Naive thymus-derived CD4-positive, alpha-beta T cell (primary cell): ENCODE measurements around the gene SWI5. TPM values are rescaled to one million over a fixed set of nuclear protein-coding genes. Genes with fewer than 3 reads are reported as not detected.

Experiments used
- ATAC-seq: fragments of 150-1000 bp; cut with Tn5 transposase; 2 replicates; pipeline ENCODE4 v1.10.0; 2021; ENCODE audit warnings: mild to moderate bottlenecking, moderate library complexity
- CTCF ChIA-PET: fragments of 350-600 bp; sonication (Branson Sonifier 250); formaldehyde crosslinking; loops from one replicate; lab custom pipeline; 2021; ENCODE audit warnings: antibody characterized with exemption; lab: Charles Lee
- POLR2A ChIA-PET: fragments of 350-600 bp; sonication (Branson Sonifier 250); formaldehyde crosslinking; loops from one replicate; lab custom pipeline; 2021; ENCODE audit warnings: antibody characterized with exemption, inconsistent platforms; lab: Charles Lee
- DNase-seq, 9 donors: peaks; one replicate each; pipeline versions ENCODE4 v3.0.0 to v3.0.0-alpha.2; 2020 to 2022; ENCODE audit warnings: mixed read lengths in 1 of 9
- H3K27ac ChIP-seq: one replicate; pipeline ENCODE4 v1.7.0; 2013; ENCODE audit warnings: mild to moderate bottlenecking, low read depth, low read length, moderate library complexity
- H3K27me3 ChIP-seq, 2 donors: one replicate each; pipeline ENCODE4 v1.7.0; 2013; ENCODE audit warnings: low read length in 2 of 2, mild to moderate bottlenecking in 2 of 2, moderate library complexity in 2 of 2; ENCODE audit not compliant: control insufficient read depth in 2 of 2, insufficient read depth in 2 of 2
- H3K36me3 ChIP-seq, 3 experiments: 1 replicate in 2 of 3; 2 replicates in 1 of 3; pipeline ENCODE4 v1.7.0; 2013; ENCODE audit warnings: low read length in 3 of 3, mild to moderate bottlenecking in 3 of 3, moderate library complexity in 1 of 3; ENCODE audit not compliant: insufficient read depth in 3 of 3, control insufficient read depth in 2 of 3
- H3K4me1 ChIP-seq, 2 donors: one replicate each; pipeline ENCODE4 v1.7.0; 2013; ENCODE audit warnings: low read length in 2 of 2, mild to moderate bottlenecking in 2 of 2, moderate library complexity in 1 of 2; ENCODE audit not compliant: control insufficient read depth in 2 of 2, insufficient read depth in 2 of 2
- H3K4me3 ChIP-seq: 2 replicates; pipeline ENCODE4 v1.7.0; 2013; ENCODE audit warnings: mild to moderate bottlenecking, low read length
- H3K9me3 ChIP-seq, 3 experiments: 1 replicate in 2 of 3; 2 replicates in 1 of 3; pipeline ENCODE4 v1.7.0; 2013; ENCODE audit warnings: low read length in 3 of 3; ENCODE audit not compliant: control insufficient read depth in 2 of 3
- H3K27ac Mint-ChIP-seq, 9 donors: one replicate each; pipeline ENCODE4 v1.8.0; 2020 to 2022; ENCODE audit warnings: mixed read lengths in 9 of 9, mild to moderate bottlenecking in 8 of 9, moderate library complexity in 5 of 9, inconsistent platforms in 2 of 9
- H3K27me3 Mint-ChIP-seq, 5 donors: one replicate each; pipeline ENCODE4 v1.8.0; 2021 to 2022; ENCODE audit warnings: mixed read lengths in 5 of 5, mild to moderate bottlenecking in 1 of 5
- H3K36me3 Mint-ChIP-seq, 5 donors: one replicate each; pipeline ENCODE4 v1.8.0; 2020 to 2022; ENCODE audit warnings: mixed read lengths in 5 of 5, mild to moderate bottlenecking in 3 of 5, inconsistent platforms in 1 of 5
- H3K4me1 Mint-ChIP-seq, 7 donors: one replicate each; pipeline ENCODE4 v1.8.0; 2020 to 2022; ENCODE audit warnings: mixed read lengths in 7 of 7, mild to moderate bottlenecking in 3 of 7, inconsistent platforms in 1 of 7
- H3K4me3 Mint-ChIP-seq, 10 donors: one replicate each; pipeline ENCODE4 v1.8.0; 2020 to 2022; ENCODE audit warnings: mild to moderate bottlenecking in 10 of 10, mixed read lengths in 10 of 10, moderate library complexity in 6 of 10, inconsistent platforms in 2 of 10
- H3K9me3 Mint-ChIP-seq, 11 donors: one replicate each; pipeline ENCODE4 v1.8.0; 2020 to 2022; ENCODE audit warnings: mixed read lengths in 11 of 11, mild to moderate bottlenecking in 4 of 11, inconsistent platforms in 1 of 11, moderate library complexity in 1 of 11
- intact Hi-C, 2 donors: fragments of 100-400 bp; cut with micrococcal nuclease; formaldehyde crosslinking; loops; one replicate each; pipeline ENCODE4 v1.15.1; 2023
- polyA plus RNA-seq, 2 donors: library from polyadenylated mRNA; unstranded; fragments of 300-500 nt; fragmentation: Illumina TruSeq; gene quantifications; one replicate each; pipeline ENCODE4 v1.2.3, GENCODE V29; 2021
- total RNA-seq, 6 experiments: library from RNA in 5 of 6; stranded (reverse) in 5 of 6; gene quantifications; 1 replicate in 5 of 6; 2 replicates in 1 of 6; pipeline ENCODE4 v1.2.3 and lab custom pipeline; 2021 to 2026

Gene SWI5
- total and polyA plus RNA-seq, 7 experiments from 2014 or later = 8.7 to 36.6 (median 11.1) TPM

- Histone ChIP-seq H3K27me3 (no peaks in the 10 kb centered on the region), H3K27ac (no peak overlapping the region), H3K9me3 (no peaks in the 10 kb centered on the region), H3K36me3 (no peaks in the 10 kb centered on the region), H3K4me3 (no peak overlapping the region), H3K4me1 (no peaks in the 10 kb centered on the region)
- ChIA-PET CTCF (interaction anchor here (0.6 kb wide), 1 partner anchor 24 kb away, joined by 3 read pairs; no protein-coding TSS in a partner anchor), POLR2A (interaction anchor here (1.3 kb wide), 1 partner anchor 8 kb away, joined by 4 read pairs; no protein-coding TSS in a partner anchor)
- Mint-ChIP-seq H3K9me3 (no peaks in the 10 kb centered on the region), H3K4me3 (no peak overlapping the region), H3K27me3 (peaks cover 20 to 30% (median 25%) of the 10 kb centered on the region in 5 donors), H3K36me3 (no peaks in the 10 kb centered on the region), H3K4me1 (peaks cover 0 to 14% (median 8%) of the 10 kb centered on the region in 7 donors), H3K27ac (no peak overlapping the region)
- ATAC-seq (no peak), DNase-seq (no peak)
- intact Hi-C loops = no loop called here
These were observed 34.0 kb upstream of the SWI5 start for GRCh38 chr9:128242124-128242523.

- POLR2A ChIA-PET = no interaction called here
- ATAC-seq = no peak
- Mint-ChIP-seq H3K9me3 (no peaks in the 10 kb centered on the region), H3K36me3 (no peaks in the 10 kb centered on the region), H3K27ac (no peak overlapping the region), H3K27me3 (peaks cover 20 to 30% (median 25%) of the 10 kb centered on the region in 5 donors), H3K4me3 (no peak overlapping the region), H3K4me1 (peaks cover 0 to 14% (median 8%) of the 10 kb centered on the region in 7 donors)
- Histone ChIP-seq H3K4me3 (no peak overlapping the region), H3K27ac (no peak overlapping the region), H3K27me3 (no peaks in the 10 kb centered on the region), H3K36me3 (no peaks in the 10 kb centered on the region), H3K9me3 (no peaks in the 10 kb centered on the region), H3K4me1 (no peaks in the 10 kb centered on the region)
- no peak for DNase-seq
- intact Hi-C loops = no loop called here
- CTCF ChIA-PET = interaction anchor here (0.6 kb wide), 1 partner anchor 636 kb away, joined by 3 read pairs; no protein-coding TSS in a partner anchor
These were observed 33.3 kb upstream of the SWI5 start for GRCh38 chr9:128242828-128243214.

GRCh38 chr9:128243215-128244018, 32.7 kb upstream of the SWI5 start:
- no peaks in the 10 kb centered on the region for H3K9me3 ChIP-seq
- no peaks in the 10 kb centered on the region for H3K27me3 ChIP-seq
- intact Hi-C loops = no loop called here
- DNase-seq (no peak), ATAC-seq (no peak)
- H3K27ac ChIP-seq = no peak overlapping the region
- no peaks in the 10 kb centered on the region for H3K36me3 Mint-ChIP-seq
- no peaks in the 10 kb centered on the region for H3K36me3 ChIP-seq
- H3K4me1 Mint-ChIP-seq = peaks cover 0 to 14% (median 8%) of the 10 kb centered on the region in 7 donors
- H3K4me3 Mint-ChIP-seq = no peak overlapping the region
- ChIA-PET CTCF (interaction anchor here (0.6 to 0.7 kb wide), 2 partner anchors 119 to 637 kb away, joined by 3 read pairs; no protein-coding TSS in a partner anchor), POLR2A (no interaction called here)
- H3K27ac Mint-ChIP-seq = no peak overlapping the region
- no peak overlapping the region for H3K4me3 ChIP-seq
- H3K9me3 Mint-ChIP-seq = no peaks in the 10 kb centered on the region
- peaks cover 20 to 30% (median 25%) of the 10 kb centered on the region in 5 donors for H3K27me3 Mint-ChIP-seq
- H3K4me1 ChIP-seq = no peaks in the 10 kb centered on the region

- ChIA-PET CTCF (interaction anchor here (0.7 kb wide), 1 partner anchor 118 kb away, joined by 3 read pairs; no protein-coding TSS in a partner anchor), POLR2A (no interaction called here)
- no peak overlapping the region for H3K27ac Mint-ChIP-seq
- intact Hi-C loops = no loop called here
- DNase-seq (no peak), ATAC-seq (peak; percentile 6)
- H3K36me3 ChIP-seq = no peaks in the 10 kb centered on the region
- H3K27ac ChIP-seq = no peak overlapping the region
- H3K4me3 Mint-ChIP-seq = peak overlapping the region in 1 of 10 donors; percentile 30
- no peaks in the 10 kb centered on the region for H3K4me1 ChIP-seq
- no peaks in the 10 kb centered on the region for H3K9me3 ChIP-seq
- H3K36me3 Mint-ChIP-seq = no peaks in the 10 kb centered on the region
- H3K4me1 Mint-ChIP-seq = peaks cover 0 to 14% (median 8%) of the 10 kb centered on the region in 7 donors
- no peaks in the 10 kb centered on the region for H3K9me3 Mint-ChIP-seq
- H3K27me3 ChIP-seq = no peaks in the 10 kb centered on the region
- H3K27me3 Mint-ChIP-seq = peaks cover 20 to 30% (median 27%) of the 10 kb centered on the region in 5 donors
- no peak overlapping the region for H3K4me3 ChIP-seq
These were observed 31.8 kb upstream of the SWI5 start for GRCh38 chr9:128244091-128244836.

GRCh38 chr9:128244837-128245231, 31.2 kb upstream of the SWI5 start:
- Mint-ChIP-seq H3K4me3 (no peak overlapping the region), H3K4me1 (peaks cover 5 to 18% (median 13%) of the 10 kb centered on the region in 7 donors), H3K9me3 (no peaks in the 10 kb centered on the region), H3K27me3 (peaks cover 20 to 32% (median 30%) of the 10 kb centered on the region in 5 donors), H3K27ac (no peak overlapping the region), H3K36me3 (no peaks in the 10 kb centered on the region)
- ChIA-PET CTCF (interaction anchor here (0.6 kb wide), 1 partner anchor 50 kb away, joined by 3 read pairs; no protein-coding TSS in a partner anchor), POLR2A (interaction anchor here (0.6 kb wide), 1 partner anchor 37 kb away, joined by 3 read pairs; no protein-coding TSS in a partner anchor)
- no peaks in the 10 kb centered on the region for H3K36me3 ChIP-seq
- no peak for DNase-seq
- no peaks in the 10 kb centered on the region for H3K27me3 ChIP-seq
- intact Hi-C loops = no loop called here
- H3K27ac ChIP-seq = no peak overlapping the region
- H3K4me1 ChIP-seq = no peaks in the 10 kb centered on the region
- H3K4me3 ChIP-seq = no peak overlapping the region
- no peaks in the 10 kb centered on the region for H3K9me3 ChIP-seq
- peak; percentile 41 for ATAC-seq

- ATAC-seq (no peak), DNase-seq (no peak)
- POLR2A ChIA-PET = interaction anchor here (0.6 kb wide), 1 partner anchor 37 kb away, joined by 3 read pairs; no protein-coding TSS in a partner anchor
- Histone ChIP-seq H3K4me1 (no peaks in the 10 kb centered on the region), H3K27ac (no peak overlapping the region), H3K4me3 (no peak overlapping the region), H3K27me3 (no peaks in the 10 kb centered on the region), H3K36me3 (no peaks in the 10 kb centered on the region), H3K9me3 (no peaks in the 10 kb centered on the region)
- Mint-ChIP-seq H3K36me3 (no peaks in the 10 kb centered on the region), H3K27me3 (peaks cover 20 to 34% (median 27%) of the 10 kb centered on the region in 5 donors), H3K9me3 (no peaks in the 10 kb centered on the region), H3K4me3 (peak overlapping the region in 1 of 10 donors; percentile 51), H3K4me1 (peaks cover 6 to 21% (median 14%) of the 10 kb centered on the region in 7 donors), H3K27ac (no peak overlapping the region)
- CTCF ChIA-PET = interaction anchor here (0.6 to 0.7 kb wide), 2 partner anchors 51 to 70 kb away, joined by 3 to 4 read pairs; no protein-coding TSS in a partner anchor
- intact Hi-C loops = no loop called here
These were observed 30.5 kb upstream of the SWI5 start for GRCh38 chr9:128245421-128246151.
